Urinary bladder (tissue), 2 donors: ENCODE measurements around the gene TRIM63. TPM values are rescaled to one million over a fixed set of nuclear protein-coding genes. Genes with fewer than 3 reads are reported as not detected.

Source experiments
- polyA plus RNA-seq: library from polyadenylated mRNA; stranded (reverse); fragments of 200-250 nt; gene quantifications from one replicate; pipeline ENCODE4 v1.2.3, GENCODE V29; 2013
- small RNA-seq: library from RNA; depleted of rRNA; stranded (forward); fragments of <200 nt; gene quantifications from one replicate; pipeline ENCODE3, GENCODE V24; 2014
- total RNA-seq: library from RNA; depleted of rRNA; stranded (reverse); fragments of >200 nt; gene quantifications from one replicate; pipeline ENCODE4 v1.2.3, GENCODE V29; 2014
- donor health status: healthy.

Gene TRIM63
- total and polyA plus RNA-seq, 2 donors: 1.8 to 10.2 TPM

Small RNA genes lying within 50 kb of the gene (small RNA-seq; reads per million reads assigned to genes)
- not detected for gene RF00283
- not detected for gene RF00492

Other genes starting within 250 kb of the TRIM63 start
- gene MTFR1L, start 247.7 kb downstream of the TRIM63 start, total RNA-seq: 23.7 TPM
- gene MTFR1L, start 247.7 kb downstream of the TRIM63 start, polyA plus RNA-seq: 95.3 TPM
- 1.4 TPM for gene AUNIP, start 208.2 kb downstream of the TRIM63 start, total RNA-seq
- 0.11 TPM for gene AUNIP, start 208.2 kb downstream of the TRIM63 start, polyA plus RNA-seq
- gene PAQR7, start 191.9 kb downstream of the TRIM63 start, total RNA-seq: 10.4 TPM
- gene PAQR7, start 191.9 kb downstream of the TRIM63 start, polyA plus RNA-seq: 13.4 TPM
- gene STMN1, start 161.2 kb downstream of the TRIM63 start, total RNA-seq: 67.9 TPM
- 49.4 TPM for gene STMN1, start 161.2 kb downstream of the TRIM63 start, polyA plus RNA-seq
- 10.0 TPM for gene PAFAH2, start 69.6 kb downstream of the TRIM63 start, total RNA-seq
- gene PAFAH2, start 69.6 kb downstream of the TRIM63 start, polyA plus RNA-seq: 7.4 TPM
- gene EXTL1, start 45.9 kb downstream of the TRIM63 start, total RNA-seq: 2.3 TPM
- gene EXTL1, start 45.9 kb downstream of the TRIM63 start, polyA plus RNA-seq: 0.58 TPM
- gene SLC30A2, start 21.5 kb downstream of the TRIM63 start, total RNA-seq: 1.7 TPM
- 0.24 TPM for gene SLC30A2, start 21.5 kb downstream of the TRIM63 start, polyA plus RNA-seq
- 18.6 TPM for gene PDIK1L, start 44.2 kb upstream of the TRIM63 start, total RNA-seq
- gene PDIK1L, start 44.2 kb upstream of the TRIM63 start, polyA plus RNA-seq: 4.4 TPM
- 1.6 TPM for gene FAM110D, start 91.4 kb upstream of the TRIM63 start, total RNA-seq
- 7.4 TPM for gene FAM110D, start 91.4 kb upstream of the TRIM63 start, polyA plus RNA-seq
- not detected for gene C1orf232, start 101.3 kb upstream of the TRIM63 start, total RNA-seq
- not detected for gene C1orf232, start 101.3 kb upstream of the TRIM63 start, polyA plus RNA-seq
- gene ZNF593, start 102.3 kb upstream of the TRIM63 start, total RNA-seq: 6.8 TPM
- 60.4 TPM for gene ZNF593, start 102.3 kb upstream of the TRIM63 start, polyA plus RNA-seq
- not detected for gene ZNF593OS, start 104.2 kb upstream of the TRIM63 start, total RNA-seq
- 0.18 TPM for gene ZNF593OS, start 104.2 kb upstream of the TRIM63 start, polyA plus RNA-seq
- gene CNKSR1, start 109.9 kb upstream of the TRIM63 start, total RNA-seq: 5.3 TPM
- 4.2 TPM for gene CNKSR1, start 109.9 kb upstream of the TRIM63 start, polyA plus RNA-seq
- not detected for gene CATSPER4, start 123.0 kb upstream of the TRIM63 start, total RNA-seq
- gene CATSPER4, start 123.0 kb upstream of the TRIM63 start, polyA plus RNA-seq: not detected
- 13.5 TPM for gene CEP85, start 166.6 kb upstream of the TRIM63 start, total RNA-seq
- 4.3 TPM for gene CEP85, start 166.6 kb upstream of the TRIM63 start, polyA plus RNA-seq
- gene SH3BGRL3, start 212.5 kb upstream of the TRIM63 start, total RNA-seq: 12.3 TPM
- gene SH3BGRL3, start 212.5 kb upstream of the TRIM63 start, polyA plus RNA-seq: 123 TPM
- 3.5 TPM for gene UBXN11, start 239.0 kb upstream of the TRIM63 start, total RNA-seq
- 12.2 TPM for gene UBXN11, start 239.0 kb upstream of the TRIM63 start, polyA plus RNA-seq